Erythroblast (primary cell): ENCODE results near the gene FBXL19.

Source experiments
- DNase-seq, 2 experiments: peaks; one replicate each; lab custom pipeline; 2025; lab: John Stamatoyannopoulos, UW
- GATA1 ChIP-seq: IDR thresholded peaks from 2 replicates; pipeline ENCODE4 v1.6.1; 2011; ENCODE audit warnings: low read depth, mild to moderate bottlenecking, control low read depth, low read length, moderate library complexity
- POLR2A ChIP-seq: IDR thresholded peaks from 2 replicates; pipeline ENCODE4 v1.6.1; 2011; ENCODE audit warnings: mild to moderate bottlenecking, low read length

The FBXL19 gene

GRCh38 chr16:30949650-30950515, 26.5 kb downstream of the FBXL19 start:
- no peak for TF ChIP-seq GATA1
- TF ChIP-seq POLR2A, result peak; percentile 99
- peak; percentile 92 to 93 for DNase-seq

- no peak for DNase-seq
- TF ChIP-seq GATA1 (no peak), POLR2A (no peak)
Observed at GRCh38 chr16:30950516-30951065, 27.2 kb downstream of the FBXL19 start.

GRCh38 chr16:30951193-30951592, 27.8 kb downstream of the FBXL19 start:
- TF ChIP-seq POLR2A (no peak), GATA1 (no peak)
- DNase-seq, result no peak

- TF ChIP-seq GATA1, result no peak
- TF ChIP-seq POLR2A, result no peak
- no peak for DNase-seq
Observed at GRCh38 chr16:30951750-30952149, 28.4 kb downstream of the FBXL19 start.

- TF ChIP-seq GATA1 (no peak), POLR2A (no peak)
- DNase-seq, result no peak
Observed at GRCh38 chr16:30953111-30953510, 29.7 kb downstream of the FBXL19 start.

- DNase-seq, result peak; percentile 88 to 89
- TF ChIP-seq POLR2A (peak; percentile 20), GATA1 (no peak)
Observed at GRCh38 chr16:30953511-30954124, 30.2 kb downstream of the FBXL19 start.

- no peak for DNase-seq
- TF ChIP-seq POLR2A, result peak; percentile 29
- no peak for TF ChIP-seq GATA1
Observed at GRCh38 chr16:30954993-30955392, 31.6 kb downstream of the FBXL19 start.

GRCh38 chr16:30956601-30957455, 33.5 kb downstream of the FBXL19 start:
- peak; percentile 86 to 90 for DNase-seq
- no peak for TF ChIP-seq POLR2A
- TF ChIP-seq GATA1, result no peak

GRCh38 chr16:30957456-30958174, 34.2 kb downstream of the FBXL19 start, which contains the start of gene SETD1A:
Gene SETD1A, plus strand, starts transcription at chr16:30957754. Its CDS starts 978 bp downstream, at chr16:30958732.
- peak; percentile 99 for DNase-seq

GRCh38 chr16:30958175-30959079, 35.1 kb downstream of the FBXL19 start:
- TF ChIP-seq POLR2A, result no peak
- TF ChIP-seq GATA1, result no peak
- peak; percentile 79 to 81 for DNase-seq

More at GRCh38 chr16:30957456-30958174, 34.2 kb downstream of the FBXL19 start, which contains the start of gene SETD1A:
- TF ChIP-seq POLR2A, result peak; percentile 59
- no peak for TF ChIP-seq GATA1

- no peak for DNase-seq
- TF ChIP-seq POLR2A (no peak), GATA1 (no peak)
Observed at GRCh38 chr16:30961384-30961783, 38.0 kb downstream of the FBXL19 start.

- no peak for DNase-seq
- TF ChIP-seq POLR2A (no peak), GATA1 (no peak)
Observed at GRCh38 chr16:30963925-30964511, 40.6 kb downstream of the FBXL19 start.
